Measurements from ENCODE around the gene AKR7A2. TPM values are rescaled to one million over a fixed set of nuclear protein-coding genes. Genes with fewer than 3 reads are reported as not detected.
A peak's percentile ranks its signal among the peaks of the same experiment; 100 is the strongest.

The AKR7A2 gene
- total and polyA plus RNA-seq, 10 of the 15 experiments (the other 5 are each of a cell fraction or from before 2014, with no cell fraction given) = 1.3 to 114 (median 48.0) TPM

- in situ Hi-C loops (cut with MboI) (no loop called here), intact Hi-C loops (cut with micrococcal nuclease; ENCODE audit: unreplicated experiment) (loop anchor here (10.0 kb wide), 2 partner anchors 169 to 339 kb away; partner anchors contain the start of gene CAPZB)
- ChIA-PET CTCF (interaction anchor here (1.1 to 1.2 kb wide), 2 partner anchors 77 to 335 kb away, joined by 3 to 5 read pairs; no protein-coding TSS in a partner anchor), RAD21 (ENCODE audit: unreplicated experiment) (no interaction called here), POLR2A (interaction anchor here (0.5 to 0.8 kb wide), 2 partner anchors 30 to 66 kb away, joined by 4 to 9 read pairs; no protein-coding TSS in a partner anchor), SMC1A (ENCODE audit: uncharacterized antibody, unreplicated experiment) (interaction anchor here (1.6 kb wide), 1 partner anchor 190 kb away, joined by 3 read pairs; no protein-coding TSS in a partner anchor)
- peak; percentile 96 for FAIRE-seq
- no peaks in the 10 kb centered on the region for H3K36me3 ChIP-seq (ENCODE audit: control insufficient read depth in 2 of 2, insufficient read depth in 2 of 2, low read length in 1 of 2)
- peak overlapping the region; percentile 32; the same call in 1 of the 2 replicates for H3K4me3 ChIP-seq
- H3K9ac ChIP-seq (ENCODE audit: control insufficient read depth, insufficient read depth, low read length) = no peak overlapping the region; the same call in 1 of the 2 replicates
- H3K4me2 ChIP-seq (ENCODE audit: control insufficient read depth, insufficient read depth) = peak overlapping the region; percentile 89
- BruUV-seq (replicated peaks) = no TSS peak
- peak; percentile 56 for ATAC-seq
- no peaks in the 10 kb centered on the region; the same call in 1 of the 2 replicates for H4K20me1 ChIP-seq (ENCODE audit: control insufficient read depth, insufficient read depth)
- peak; percentile 56 for DNase-seq (ENCODE audit: low read depth, low spot score)
- no peaks in the 10 kb centered on the region for H3K27me3 ChIP-seq (replicated peaks in 1 of 2; ENCODE audit: control insufficient read depth in 2 of 2, insufficient read depth in 2 of 2, low read length in 1 of 2)
- peak overlapping the region; percentile 80 for H3K27ac ChIP-seq (ENCODE audit: control insufficient read depth, insufficient read depth)
- peaks cover 22% of the 10 kb centered on the region for H3K79me2 ChIP-seq (ENCODE audit: control insufficient read depth, insufficient read depth, low read length)
- peak overlapping the region; percentile 32 for H2AFZ ChIP-seq (ENCODE audit: control insufficient read depth, low read depth, low read length)
- peaks cover 46% of the 10 kb centered on the region for H3K4me1 ChIP-seq (ENCODE audit: control insufficient read depth, insufficient read depth, low read length)
- H3K9me3 ChIP-seq (replicated peaks; ENCODE audit: control insufficient read depth, insufficient read depth, low read length) = no peaks in the 10 kb centered on the region
- 20% methylated on average over 16 of the region's 17 CpGs for WGBS (ENCODE audit: insufficient coverage, insufficient replicate concordance, low lambda C conversion rate, missing lambda C conversion rate)
- peak; percentile 79 for TF ChIP-seq NFIC (IDR thresholded peaks at IDR 0.05; ENCODE audit: low read depth, low read length)
- no peak for TF ChIP-seq POLR2AphosphoS5 (IDR thresholded peaks at IDR 0.05; ENCODE audit: low read length)
- TF ChIP-seq RUNX3 (IDR thresholded peaks at IDR 0.05; ENCODE audit: low read length) = peak; percentile 98
- 0 out of 2 replicates have a peak, but pooled peaks have one; percentile 13 for TF ChIP-seq PKNOX1 (IDR thresholded peaks at IDR 0.05)
- no peak for TF ChIP-seq ATF2 (IDR thresholded peaks at IDR 0.05; ENCODE audit: low read length)
- TF ChIP-seq IKZF2 (IDR thresholded peaks at IDR 0.05) = peak; percentile 92 to 93
- no peak for TF ChIP-seq STAT3 (IDR thresholded peaks at IDR 0.05; ENCODE audit: low read depth, low read length)
- TF ChIP-seq YBX1 (IDR thresholded peaks at IDR 0.05) = no peak
- 0 out of 2 replicates have a peak, but pooled peaks have one; percentile 59 for TF ChIP-seq MEF2A (IDR thresholded peaks at IDR 0.05; ENCODE audit: insufficient read depth, low read depth, low read length)
- peak; percentile 77 for TF ChIP-seq RELB (IDR thresholded peaks at IDR 0.05; ENCODE audit: low read depth)
- no peak for TF ChIP-seq TCF7 (IDR thresholded peaks at IDR 0.05; ENCODE audit: borderline replicate concordance)
- no peak for TF ChIP-seq SIN3A (IDR thresholded peaks at IDR 0.05; ENCODE audit: low read depth, low read length)
- TF ChIP-seq BACH1 (IDR thresholded peaks at IDR 0.05; ENCODE audit: borderline replicate concordance) = no peak
- no peak for TF ChIP-seq NFYB (IDR thresholded peaks at IDR 0.05; ENCODE audit: insufficient read depth, low read depth, low read length)
- no peak for TF ChIP-seq E2F8 (IDR thresholded peaks at IDR 0.05; ENCODE audit: low read depth, partially characterized antibody)
- TF ChIP-seq RCOR1 (conservative IDR thresholded peaks at IDR 0.05; ENCODE audit: low read depth, low read length) = 0 out of 2 replicates have a peak, but pooled peaks have one; percentile 65
- 0 out of 2 replicates have a peak, but pooled peaks have one; percentile 6 for TF ChIP-seq LARP7 (IDR thresholded peaks at IDR 0.05)
These were observed 3.6 kb upstream of the AKR7A2 start for GRCh38 chr1:19315378-19316198.
